HTR-8/SVneo (cell line): ENCODE measurements around the gene DRICH1.
"Not testable (repeated sequence)": the region's sequence is repeated elsewhere in the genome, so short reads cannot be mapped to it uniquely, and the experiment has no call there.

ENCODE experiments used
- DNase-seq: peaks from one replicate; pipeline ENCODE4 v3.0.0; 2011; ENCODE audit warnings: low spot score, mixed read lengths; ENCODE audit not compliant: insufficient read length
- FAIRE-seq: peaks from 2 replicates; lab custom pipeline; 2011; peaks lifted over from hg19 to GRCh38; lab: Jason Lieb, UNC

DRICH1 gene

GRCh38 chr22:23573106-23573505 is 59.0 kb downstream of the DRICH1 start:
- not testable (repeated sequence) for DNase-seq, FAIRE-seq

DNA sequence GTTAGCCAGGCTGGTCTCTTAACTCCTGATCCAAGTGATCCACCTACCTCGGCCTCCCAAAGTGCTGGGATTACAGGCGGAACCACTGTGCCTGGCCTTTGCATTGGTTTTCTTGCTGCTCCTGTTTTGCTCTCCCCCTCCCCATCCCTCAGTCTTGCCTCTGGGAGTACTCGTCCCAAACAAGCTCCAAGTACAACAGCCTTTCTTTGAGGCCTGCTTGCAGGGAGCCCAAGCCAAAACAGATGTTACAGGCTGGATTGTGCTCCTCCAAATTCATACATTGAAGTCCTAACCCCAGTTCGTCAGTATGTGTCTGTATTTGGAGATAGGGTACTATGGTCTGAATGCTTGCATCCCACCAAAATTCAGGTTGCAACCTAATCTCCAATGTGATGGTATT is 60.6 kb downstream of the DRICH1 start:
- FAIRE-seq: no peak
- no peak for DNase-seq

- no peak for DNase-seq
- no peak for FAIRE-seq
Measured at GRCh38 chr22:23570681-23571080, 61.4 kb downstream of the DRICH1 start.

- no peak for FAIRE-seq
- no peak for DNase-seq
Measured at GRCh38 chr22:23569716-23570115, 62.4 kb downstream of the DRICH1 start.

DNA sequence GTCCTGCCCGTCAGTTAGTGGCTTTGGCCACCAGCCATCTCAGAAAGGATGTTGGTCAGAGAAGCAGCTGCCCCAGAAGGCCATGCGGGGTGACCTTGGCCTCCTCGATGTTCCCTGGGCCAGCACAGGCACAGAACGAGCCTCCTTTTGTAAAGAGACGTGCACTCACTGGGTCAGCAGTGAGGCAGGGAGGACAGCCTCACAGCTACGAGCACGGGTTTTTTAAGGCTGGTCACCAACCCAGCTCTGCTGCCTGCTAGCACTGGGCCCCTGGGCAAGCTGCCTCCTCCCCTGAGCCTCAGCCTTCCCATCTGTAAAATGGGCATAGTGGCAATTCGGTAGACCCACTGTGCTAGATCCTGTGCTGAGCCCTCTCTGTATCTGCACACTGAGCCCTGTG is 62.8 kb downstream of the DRICH1 start:
- no peak for FAIRE-seq

DNA sequence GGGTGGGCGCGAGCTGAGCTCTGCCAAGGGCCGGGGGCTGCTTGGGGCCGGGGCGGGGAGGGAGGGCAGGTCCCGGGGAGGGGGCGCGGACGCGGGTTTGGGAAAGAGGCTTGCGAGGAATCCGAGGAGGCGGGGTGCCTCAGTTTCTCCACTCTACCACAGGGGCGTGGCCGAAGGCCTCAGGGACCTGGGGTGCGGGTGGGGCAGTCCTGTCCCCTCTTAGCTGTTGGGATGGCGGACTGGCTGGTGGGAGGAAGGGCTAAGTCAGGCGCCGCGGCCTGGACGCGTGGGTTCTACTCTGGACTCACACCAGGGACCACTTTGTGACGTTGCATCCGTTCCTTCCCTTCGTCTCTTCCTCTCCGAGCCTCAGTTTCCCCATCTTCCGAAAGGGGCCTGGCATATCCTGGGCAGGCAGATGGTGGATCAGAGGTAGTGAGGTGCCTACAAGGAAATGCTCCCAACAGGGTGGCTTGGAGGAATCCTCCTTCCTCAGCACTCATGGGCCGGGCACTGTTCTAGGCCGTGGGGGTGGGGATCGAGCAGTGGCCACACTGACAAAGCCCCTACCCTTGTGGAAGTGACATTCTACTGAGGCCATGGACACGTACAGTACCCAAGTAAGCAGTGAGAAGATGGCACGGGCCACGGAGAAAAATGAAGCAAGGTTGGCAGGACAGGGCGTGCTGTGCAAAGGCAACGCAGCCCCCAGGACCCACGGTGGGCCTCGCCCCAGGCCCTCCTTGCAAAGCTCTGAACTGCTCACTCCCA is 65.2 kb downstream of the DRICH1 start:
- FAIRE-seq (no peak), DNase-seq (no peak)

More for the DNA sequence above, 62.8 kb downstream of the DRICH1 start:
- no peak for DNase-seq

DNA sequence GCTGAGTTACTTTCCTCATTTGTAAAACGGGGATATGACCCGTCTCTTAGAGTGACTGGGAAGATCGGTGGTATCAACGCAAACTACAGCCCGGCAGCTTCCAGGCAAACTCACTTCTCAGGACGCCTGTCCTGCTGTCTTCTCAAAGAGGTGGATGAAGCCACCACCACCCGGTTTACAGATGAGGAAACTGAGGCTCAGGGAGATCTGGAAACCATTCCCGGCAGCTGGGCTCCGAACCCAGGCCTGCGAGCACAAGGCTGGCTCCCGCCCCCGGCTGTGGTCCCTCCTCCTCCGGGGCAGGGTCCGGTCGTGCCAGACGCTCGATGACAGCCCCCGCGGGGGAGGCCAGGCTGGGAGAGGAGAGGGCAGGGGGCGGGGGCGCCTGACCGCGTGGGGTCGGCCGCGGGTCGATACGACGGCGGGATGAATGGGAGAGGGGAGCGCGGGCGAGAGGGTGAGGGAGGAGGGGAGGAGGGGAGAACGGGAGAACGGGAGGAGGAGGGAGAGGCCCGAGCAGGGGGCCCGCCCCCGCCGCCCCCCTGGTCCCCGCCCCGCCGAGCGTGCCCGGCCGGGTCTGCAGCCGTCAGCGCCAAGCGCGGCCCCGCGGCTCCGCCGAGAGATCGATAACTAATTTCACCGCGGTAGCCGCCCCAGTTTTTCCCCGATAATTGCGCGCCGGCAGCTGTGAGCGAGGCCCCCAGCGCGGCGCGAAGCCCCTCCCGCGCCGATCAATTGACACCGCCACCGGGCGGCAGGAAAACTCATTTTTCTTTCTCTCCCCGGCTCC is 66.0 kb downstream of the DRICH1 start:
- DNase-seq: no peak
- FAIRE-seq: no peak

DNA sequence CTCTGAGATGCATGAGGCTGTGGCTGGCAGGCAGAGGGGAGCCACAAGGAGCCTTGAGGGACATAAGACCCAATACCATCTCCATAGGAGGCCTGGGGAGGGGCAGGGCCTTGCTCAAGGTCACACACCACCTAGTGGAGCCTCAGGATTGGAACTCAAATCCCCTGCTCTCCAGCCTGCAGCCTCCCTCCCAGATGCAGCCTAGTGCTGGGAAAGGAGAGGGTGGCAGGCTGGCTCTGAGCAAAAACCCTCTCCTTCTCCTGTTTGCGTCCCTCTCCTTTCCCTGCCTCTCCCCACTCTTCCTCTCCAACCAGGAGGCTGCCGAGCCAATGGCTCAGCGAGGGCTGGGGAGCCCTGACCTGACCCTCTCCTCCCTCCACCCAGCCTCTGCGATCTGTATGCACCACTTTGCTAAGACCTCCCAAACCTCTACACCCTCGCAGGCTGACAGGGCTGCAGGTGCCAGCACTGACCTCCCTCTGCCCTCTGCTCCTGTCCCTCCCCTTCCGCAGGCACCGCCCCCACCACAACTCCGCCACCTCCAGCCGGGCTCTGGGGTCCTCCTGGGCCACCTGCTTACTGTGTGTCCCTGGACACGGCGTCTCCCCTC is 66.7 kb downstream of the DRICH1 start:
- FAIRE-seq: no peak
- DNase-seq: no peak

DNA sequence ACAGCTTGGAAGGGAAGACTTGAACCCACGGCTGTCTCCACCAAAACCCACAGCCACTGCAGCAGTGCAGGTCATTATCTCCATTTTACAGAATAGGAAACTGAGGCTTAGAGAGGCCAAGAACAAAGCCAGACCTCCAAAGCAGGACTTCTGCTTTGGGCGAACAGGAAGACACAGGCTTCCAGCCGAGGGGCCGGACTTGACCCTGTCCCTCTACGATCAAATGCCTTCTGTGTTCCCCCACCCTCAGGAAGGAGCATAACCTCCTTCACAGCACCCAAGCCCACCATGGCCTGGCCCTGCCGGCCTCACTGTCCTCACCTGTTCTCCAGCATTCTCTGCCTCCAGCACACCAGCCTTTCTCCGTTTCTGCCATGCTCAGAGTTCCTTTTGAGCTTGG is 67.8 kb downstream of the DRICH1 start:
- FAIRE-seq (no peak), DNase-seq (no peak)

GRCh38 chr22:23563111-23563510 is 69.0 kb downstream of the DRICH1 start:
- FAIRE-seq: no peak
- no peak for DNase-seq

DNA sequence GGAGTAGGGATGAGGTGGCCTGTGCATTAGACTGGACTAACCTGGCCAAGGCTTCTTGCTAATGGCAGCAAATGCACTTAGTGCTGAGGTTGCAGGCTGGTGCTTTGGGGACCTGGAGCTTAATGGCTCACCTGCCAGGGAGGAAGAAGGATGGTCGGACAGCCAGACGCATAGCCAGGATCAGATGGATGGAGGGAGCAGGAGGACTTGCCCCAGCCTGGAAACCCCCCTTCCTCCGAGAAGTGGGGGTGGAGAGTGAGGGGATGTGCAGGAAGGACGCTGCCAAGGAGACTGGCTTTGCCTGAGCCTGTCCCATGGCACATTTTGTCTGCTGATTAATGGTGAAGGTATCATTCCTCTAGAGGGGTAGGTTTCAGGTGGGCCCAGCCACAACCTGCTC is 69.9 kb downstream of the DRICH1 start:
- no peak for DNase-seq
- FAIRE-seq: no peak

DNA sequence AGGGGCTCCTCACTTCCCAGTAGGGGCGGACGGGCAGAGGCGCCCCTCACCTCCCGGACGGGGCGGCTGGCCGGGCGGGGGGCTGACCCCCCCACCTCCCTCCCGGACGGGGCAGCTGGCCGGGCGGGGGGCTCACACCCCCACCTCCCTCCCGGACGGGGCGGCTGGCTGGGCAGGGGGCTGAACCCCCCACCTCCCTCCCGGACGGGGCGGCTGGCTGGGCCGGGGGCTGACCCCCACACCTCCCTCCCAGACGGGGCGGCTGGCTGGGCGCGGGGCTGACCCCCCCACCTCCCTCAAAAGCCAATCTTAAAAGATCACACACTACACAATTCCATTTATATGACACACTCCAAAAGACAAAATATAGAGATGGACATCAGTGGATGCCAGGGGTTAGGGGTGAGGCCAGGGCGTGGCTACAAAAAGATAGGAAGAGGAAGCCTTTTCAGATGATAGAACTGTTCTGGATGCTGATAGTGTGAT is 71.1 kb downstream of the DRICH1 start:
- not testable (repeated sequence) for DNase-seq, FAIRE-seq

DNA sequence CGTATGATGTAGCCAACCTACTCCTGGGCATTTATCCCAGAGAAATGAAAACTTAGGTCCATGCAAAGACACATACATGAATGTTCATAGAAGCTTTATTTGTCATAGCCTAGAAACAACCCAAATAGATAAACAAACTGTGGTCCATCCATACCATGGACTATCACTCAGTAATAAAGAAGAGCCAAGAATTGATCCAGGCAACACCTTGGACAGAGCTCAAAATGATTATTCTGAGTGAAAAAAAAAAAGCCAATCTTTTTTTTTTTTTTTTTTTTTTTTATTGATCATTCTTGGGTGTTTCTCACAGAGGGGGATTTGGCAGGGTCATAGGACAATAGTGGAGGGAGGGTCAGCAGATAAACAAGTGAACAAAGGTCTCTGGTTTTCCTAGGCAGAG is 71.9 kb downstream of the DRICH1 start:
- DNase-seq, FAIRE-seq: not testable (repeated sequence)
